Gastroesophageal sphincter (tissue), 3 donors: ENCODE measurements around the gene TRIM63.

Experiments used
- POLR2A ChIP-seq, 2 donors: fragments of 450-650 bp; IDR thresholded peaks; one replicate each; pipeline ENCODE4 v1.6.1; 2017; ENCODE audit warnings: antibody characterized with exemption in 2 of 2, mild to moderate bottlenecking in 2 of 2, moderate library complexity in 1 of 2
- TF ChIP-seq, protein P1 (sequence below), 4 experiments: fragments of 200-600 bp in 2 of 4; fragments of 450-650 bp in 2 of 4; sonication (generic) in 1 of 4; IDR thresholded peaks; one replicate each; pipeline ENCODE4 v1.5.1; 2017 to 2019; ENCODE audit warnings: antibody characterized with exemption in 4 of 4, mild to moderate bottlenecking in 2 of 4, moderate library complexity in 2 of 4

DNA sequence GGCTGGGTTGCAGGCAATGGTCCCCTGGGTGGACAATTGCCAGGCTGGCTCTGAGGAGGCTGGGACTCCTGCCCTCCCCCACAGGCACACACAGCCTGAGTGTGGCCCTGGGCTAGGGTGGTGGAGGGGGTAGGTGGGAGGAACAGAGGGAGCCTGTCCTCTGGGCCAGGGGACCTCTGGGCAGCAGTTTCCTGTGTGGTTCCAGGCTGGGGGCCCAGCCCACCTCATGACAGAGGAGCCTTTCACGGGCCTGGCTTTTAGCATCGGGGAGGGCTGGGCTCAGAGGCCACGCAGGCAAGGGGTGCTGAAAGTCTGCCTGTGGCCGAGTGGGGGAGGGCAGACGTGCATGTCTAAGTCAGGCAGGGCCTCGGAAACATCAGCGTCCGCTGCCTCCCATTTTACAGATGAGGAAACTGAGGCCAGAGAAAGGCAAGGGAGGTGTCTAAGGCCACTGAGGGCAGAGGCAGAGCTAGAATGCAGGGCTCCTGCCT is 38.9 kb downstream of the TRIM63 start:
- TF ChIP-seq POLR2A (IDR thresholded peaks at IDR 0.05), result no peak
- TF ChIP-seq, protein P1, sequence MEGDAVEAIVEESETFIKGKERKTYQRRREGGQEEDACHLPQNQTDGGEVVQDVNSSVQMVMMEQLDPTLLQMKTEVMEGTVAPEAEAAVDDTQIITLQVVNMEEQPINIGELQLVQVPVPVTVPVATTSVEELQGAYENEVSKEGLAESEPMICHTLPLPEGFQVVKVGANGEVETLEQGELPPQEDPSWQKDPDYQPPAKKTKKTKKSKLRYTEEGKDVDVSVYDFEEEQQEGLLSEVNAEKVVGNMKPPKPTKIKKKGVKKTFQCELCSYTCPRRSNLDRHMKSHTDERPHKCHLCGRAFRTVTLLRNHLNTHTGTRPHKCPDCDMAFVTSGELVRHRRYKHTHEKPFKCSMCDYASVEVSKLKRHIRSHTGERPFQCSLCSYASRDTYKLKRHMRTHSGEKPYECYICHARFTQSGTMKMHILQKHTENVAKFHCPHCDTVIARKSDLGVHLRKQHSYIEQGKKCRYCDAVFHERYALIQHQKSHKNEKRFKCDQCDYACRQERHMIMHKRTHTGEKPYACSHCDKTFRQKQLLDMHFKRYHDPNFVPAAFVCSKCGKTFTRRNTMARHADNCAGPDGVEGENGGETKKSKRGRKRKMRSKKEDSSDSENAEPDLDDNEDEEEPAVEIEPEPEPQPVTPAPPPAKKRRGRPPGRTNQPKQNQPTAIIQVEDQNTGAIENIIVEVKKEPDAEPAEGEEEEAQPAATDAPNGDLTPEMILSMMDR (IDR thresholded peaks at IDR 0.05), result no peak
